IPS DF 6.9 (cell line): ENCODE results near the gene GPX7.

ENCODE experiments used
- DNase-seq: peaks from one replicate; pipeline ENCODE4 v3.0.0-alpha.2; 2013; ENCODE audit warnings: low read depth, low spot score
- H3K27ac ChIP-seq: one replicate; pipeline ENCODE4 v1.5.1; 2013; ENCODE audit warnings: low read length, control low read depth
- H3K27me3 ChIP-seq: 2 replicates; pipeline ENCODE4 v1.6.1; 2013; ENCODE audit warnings: mild to moderate bottlenecking, low read length; ENCODE audit not compliant: control insufficient read depth, insufficient read depth
- H3K36me3 ChIP-seq: 2 replicates; pipeline ENCODE4 v1.6.1; 2013; ENCODE audit warnings: low read length; ENCODE audit not compliant: control insufficient read depth, insufficient read depth
- H3K4me1 ChIP-seq: 2 replicates; pipeline ENCODE4 v1.6.1; 2013; ENCODE audit warnings: low read length; ENCODE audit not compliant: control insufficient read depth, insufficient read depth
- H3K4me3 ChIP-seq: 2 replicates; pipeline ENCODE4 v1.5.1; 2013; ENCODE audit warnings: mild to moderate bottlenecking, low read length
- H3K9me3 ChIP-seq: 2 replicates; pipeline ENCODE4 v1.6.1; 2013; ENCODE audit warnings: low read length, inconsistent platforms; ENCODE audit not compliant: control insufficient read depth, insufficient read depth
- WGBS: extraction: QIAGEN DNeasy Blood & Tissue Kit; methylation state at CpG from one replicate; pipeline ENCODE4 v1.1.7; 2013; ENCODE audit warnings: mixed read lengths, missing lambda C conversion rate; ENCODE audit not compliant: insufficient read length, insufficient coverage; 5-methylcytosine and 5-hydroxymethylcytosine counted together

Gene GPX7

DNA sequence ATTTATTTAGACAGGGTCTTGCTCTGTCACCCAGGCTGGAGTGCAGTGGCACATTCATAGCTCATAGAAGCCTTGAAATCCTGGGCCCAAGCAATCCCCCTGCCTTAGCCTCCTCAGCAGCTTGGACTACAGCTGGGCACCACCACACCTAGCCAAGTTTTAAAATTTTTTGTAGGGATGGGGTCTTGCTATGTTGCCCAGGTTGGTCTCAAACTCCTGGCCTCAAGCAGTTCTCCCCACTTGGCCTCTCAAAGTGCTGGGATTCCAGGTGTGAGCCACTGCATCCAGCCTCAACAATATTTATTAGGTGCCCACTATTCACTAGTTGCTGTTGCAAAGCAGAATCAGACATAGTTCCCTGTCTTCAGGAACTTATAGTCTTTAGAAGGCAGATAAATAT is 14.1 kb upstream of the GPX7 start:
- no peaks in the 10 kb centered on the region for H3K4me1 ChIP-seq

DNA sequence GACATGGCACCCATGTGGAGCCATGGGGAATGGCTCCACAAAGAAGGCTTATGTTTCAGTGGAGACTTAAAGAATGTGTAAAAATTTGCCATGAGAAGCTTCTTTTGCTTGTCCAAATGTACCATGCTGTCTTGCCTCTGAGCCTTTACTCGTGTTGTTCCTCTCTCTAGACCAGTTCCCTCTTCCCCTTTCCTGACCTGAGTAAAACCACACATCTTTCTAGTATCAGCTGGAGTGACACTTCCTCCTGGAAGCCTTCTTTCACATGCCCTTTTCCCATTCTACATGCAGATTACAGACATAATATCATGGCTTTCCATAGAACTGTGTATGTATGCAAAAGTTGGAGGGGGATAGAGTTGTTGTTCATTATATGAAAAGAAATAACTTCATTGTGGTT is 13.6 kb upstream of the GPX7 start:
- no peaks in the 10 kb centered on the region for H3K4me1 ChIP-seq
- H3K27me3 ChIP-seq = no peaks in the 10 kb centered on the region
- no peak for DNase-seq
- H3K9me3 ChIP-seq = no peaks in the 10 kb centered on the region
- H3K27ac ChIP-seq = no peak overlapping the region
- no peak overlapping the region for H3K4me3 ChIP-seq
- no peaks in the 10 kb centered on the region for H3K36me3 ChIP-seq
- WGBS = no CpG with 5 or more reads among the region's 1 CpG

More for the DNA sequence above, 14.1 kb upstream of the GPX7 start:
- DNase-seq = no peak
- no peaks in the 10 kb centered on the region for H3K9me3 ChIP-seq
- no peaks in the 10 kb centered on the region for H3K27me3 ChIP-seq
- no peaks in the 10 kb centered on the region for H3K36me3 ChIP-seq
- H3K27ac ChIP-seq = no peak overlapping the region
- H3K4me3 ChIP-seq = no peak overlapping the region

DNA sequence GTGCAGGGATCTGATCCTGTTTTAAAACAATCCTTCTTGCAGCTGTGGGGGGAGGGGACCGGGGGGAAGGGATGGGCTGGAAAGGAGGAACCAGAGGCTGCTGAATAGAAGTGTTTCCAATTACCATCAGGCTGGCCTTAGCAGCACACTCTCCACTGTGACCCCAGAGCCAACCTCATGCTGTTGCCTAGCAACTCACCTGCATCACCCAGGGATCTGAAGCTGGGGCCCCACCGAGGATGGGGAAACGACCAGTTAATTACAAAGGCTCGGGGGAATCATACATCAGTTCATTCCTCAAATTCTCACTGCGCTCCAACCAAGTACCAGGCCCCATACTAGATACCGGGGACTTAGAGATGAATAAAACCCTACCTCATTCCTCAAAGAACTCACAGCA is 11.9 kb upstream of the GPX7 start:
- WGBS = no CpG with 5 or more reads among the region's 6 CpGs
- H3K27me3 ChIP-seq = no peaks in the 10 kb centered on the region
- no peak overlapping the region for H3K4me3 ChIP-seq
- H3K4me1 ChIP-seq = no peaks in the 10 kb centered on the region
- no peaks in the 10 kb centered on the region for H3K36me3 ChIP-seq
- no peak overlapping the region for H3K27ac ChIP-seq
- DNase-seq = no peak
- no peaks in the 10 kb centered on the region for H3K9me3 ChIP-seq

- H3K36me3 ChIP-seq = no peaks in the 10 kb centered on the region
- no peak for DNase-seq
- no peaks in the 10 kb centered on the region for H3K4me1 ChIP-seq
- H3K4me3 ChIP-seq = no peak overlapping the region
- no peak overlapping the region for H3K27ac ChIP-seq
- no peaks in the 10 kb centered on the region for H3K9me3 ChIP-seq
- H3K27me3 ChIP-seq = no peaks in the 10 kb centered on the region
- no CpG with 5 or more reads among the region's 5 CpGs for WGBS
These were observed 9.4 kb upstream of the GPX7 start for GRCh38 chr1:52592637-52593323.

GRCh38 chr1:52593495-52593894 is 8.7 kb upstream of the GPX7 start:
- Histone ChIP-seq H3K4me3 (no peak overlapping the region), H3K4me1 (no peaks in the 10 kb centered on the region), H3K27ac (no peak overlapping the region), H3K27me3 (no peaks in the 10 kb centered on the region), H3K36me3 (no peaks in the 10 kb centered on the region), H3K9me3 (no peaks in the 10 kb centered on the region)
- DNase-seq = no peak
- WGBS = no CpG with 5 or more reads among the region's 1 CpG

DNA sequence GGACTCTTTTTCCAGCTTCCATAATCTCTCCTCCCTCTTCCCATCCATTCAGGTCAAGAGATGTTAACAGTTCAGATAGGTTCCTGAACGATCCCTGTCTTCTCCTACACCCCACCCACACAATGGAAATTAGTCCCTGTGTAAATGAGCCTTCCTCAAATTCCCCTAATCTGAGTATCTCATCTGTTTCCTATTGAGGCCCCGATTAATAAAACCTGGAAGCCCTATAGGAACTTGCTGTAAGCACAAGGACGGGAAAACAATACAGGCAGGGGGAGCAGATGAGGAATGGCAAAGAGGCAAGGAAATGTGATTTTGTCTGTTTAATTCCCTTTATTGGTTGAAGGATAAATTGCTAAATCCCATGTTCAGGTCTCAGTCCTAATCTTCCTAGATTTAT is 7.1 kb upstream of the GPX7 start:
- Histone ChIP-seq H3K9me3 (no peaks in the 10 kb centered on the region), H3K27me3 (no peaks in the 10 kb centered on the region), H3K36me3 (no peaks in the 10 kb centered on the region), H3K4me1 (no peaks in the 10 kb centered on the region), H3K27ac (no peak overlapping the region), H3K4me3 (no peak overlapping the region)
- no CpG with 5 or more reads among the region's 3 CpGs for WGBS
- DNase-seq = no peak

GRCh38 chr1:52597912-52598311 is 4.3 kb upstream of the GPX7 start:
- no peak overlapping the region for H3K27ac ChIP-seq
- WGBS = no CpG with 5 or more reads among the region's 2 CpGs

DNA sequence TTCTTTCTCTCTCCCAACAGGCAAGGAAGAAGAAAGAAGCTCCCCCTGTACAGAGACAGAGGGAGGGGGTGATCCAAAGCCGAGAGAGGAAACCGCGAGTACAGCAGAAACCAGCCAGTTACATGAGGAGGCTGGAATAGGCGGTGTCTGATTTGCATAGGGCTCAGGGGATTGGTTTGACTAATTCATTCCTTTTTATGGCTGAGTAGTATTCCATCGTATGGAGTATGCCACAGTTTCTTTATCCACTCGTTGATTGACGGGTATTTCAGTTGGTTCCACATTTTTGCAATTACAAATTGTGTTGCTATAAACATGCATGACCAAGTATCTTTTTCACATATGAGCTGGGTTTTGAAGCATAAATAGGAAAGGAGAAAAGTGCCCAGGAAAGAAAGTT is 3.4 kb upstream of the GPX7 start:
- Histone ChIP-seq H3K27me3 (peaks cover 10% of the 10 kb centered on the region), H3K4me1 (peaks cover 3% of the 10 kb centered on the region), H3K36me3 (no peaks in the 10 kb centered on the region), H3K4me3 (no peak overlapping the region), H3K9me3 (no peaks in the 10 kb centered on the region), H3K27ac (no peak overlapping the region)
- WGBS = no CpG with 5 or more reads among the region's 7 CpGs
- DNase-seq = no peak

More at GRCh38 chr1:52597912-52598311, 4.3 kb upstream of the GPX7 start:
- H3K4me3 ChIP-seq = no peak overlapping the region
- H3K36me3 ChIP-seq = no peaks in the 10 kb centered on the region
- H3K27me3 ChIP-seq = peaks cover 10% of the 10 kb centered on the region
- no peaks in the 10 kb centered on the region for H3K9me3 ChIP-seq
- DNase-seq = no peak
- H3K4me1 ChIP-seq = peaks cover 3% of the 10 kb centered on the region

- Histone ChIP-seq H3K4me1 (peaks cover 3% of the 10 kb centered on the region), H3K27ac (no peak overlapping the region), H3K27me3 (peaks cover 10% of the 10 kb centered on the region), H3K4me3 (no peak overlapping the region), H3K36me3 (no peaks in the 10 kb centered on the region), H3K9me3 (no peaks in the 10 kb centered on the region)
- DNase-seq = no peak
- WGBS = no CpG with 5 or more reads among the region's 7 CpGs
These were observed 2.9 kb upstream of the GPX7 start for GRCh38 chr1:52599236-52599635.

DNA sequence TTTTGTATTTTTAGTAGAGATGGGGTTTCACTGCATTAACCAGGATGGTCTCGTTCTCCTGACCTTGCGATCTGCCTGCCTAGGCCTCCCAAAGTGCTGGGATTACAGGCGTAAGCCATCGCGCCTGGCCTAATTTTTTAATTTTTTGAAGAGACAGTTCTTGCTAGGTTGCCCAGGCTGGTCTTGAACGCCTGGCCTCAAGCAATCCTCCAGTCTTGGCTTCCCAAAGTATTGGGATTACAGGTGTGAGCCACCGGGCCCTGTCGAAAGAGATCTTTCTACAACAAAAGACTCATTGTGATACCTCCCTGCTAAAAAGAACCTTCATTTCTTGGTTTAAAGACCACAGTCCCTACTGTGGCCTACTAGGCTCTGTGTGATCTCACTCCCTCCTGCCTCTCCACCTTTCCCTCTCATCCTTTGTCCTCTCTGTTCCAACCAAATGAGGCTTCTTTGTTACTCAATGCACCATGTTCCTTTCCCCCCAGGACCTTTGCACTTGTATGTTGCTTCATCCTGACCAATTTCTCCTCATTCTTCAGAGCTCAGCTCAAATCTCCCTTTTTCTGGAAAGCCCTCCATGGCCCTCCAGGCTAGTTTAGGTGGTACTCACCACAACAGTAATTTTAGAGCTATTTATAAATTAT is 1.5 kb upstream of the GPX7 start:
- Histone ChIP-seq H3K4me3 (no peak overlapping the region), H3K9me3 (no peaks in the 10 kb centered on the region), H3K4me1 (peaks cover 3% of the 10 kb centered on the region), H3K36me3 (no peaks in the 10 kb centered on the region), H3K27me3 (peaks cover 10% of the 10 kb centered on the region), H3K27ac (no peak overlapping the region)
- no CpG with 5 or more reads among the region's 8 CpGs for WGBS
- no peak for DNase-seq

DNA sequence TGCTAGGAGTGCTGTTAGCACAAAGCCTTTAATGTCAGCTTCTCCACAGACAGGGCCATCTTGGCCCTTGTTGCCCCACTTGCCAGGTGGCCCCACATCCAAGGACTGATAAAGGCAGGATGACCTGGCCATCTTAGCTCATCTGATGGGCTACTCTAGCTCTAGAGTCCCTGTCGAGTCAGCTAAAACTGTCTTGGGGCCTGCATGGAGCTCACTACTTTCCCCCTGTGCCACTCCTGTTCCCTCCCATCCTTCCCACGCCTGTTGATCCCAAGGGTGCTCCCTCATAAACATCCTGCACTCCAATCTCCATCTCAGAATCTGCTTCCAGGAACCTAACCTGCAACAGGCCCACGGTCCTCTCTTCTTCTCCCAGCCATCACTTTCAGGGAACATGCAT is 652 bp upstream of the GPX7 start:
- H3K27me3 ChIP-seq = peaks cover 10% of the 10 kb centered on the region
- no peak overlapping the region for H3K27ac ChIP-seq
- no peaks in the 10 kb centered on the region for H3K36me3 ChIP-seq
- DNase-seq = no peak
- peaks cover 3% of the 10 kb centered on the region for H3K4me1 ChIP-seq
- no CpG with 5 or more reads among the region's 3 CpGs for WGBS
- H3K4me3 ChIP-seq = no peak overlapping the region; the same call in 1 of the 2 replicates
- H3K9me3 ChIP-seq = no peaks in the 10 kb centered on the region
